Trophoblast cell (in vitro differentiated cells and primary cell): ENCODE measurements around the gene NECTIN4.
"Not testable (repeated sequence)": the region's sequence is repeated elsewhere in the genome, so short reads cannot be mapped to it uniquely, and the experiment has no call there.

Source experiments
- DNase-seq, 2 donors: peaks; one replicate each; pipeline ENCODE4 v3.0.0-alpha.2; 2016
- H2AFZ ChIP-seq: 2 replicates; pipeline ENCODE4 v1.6.1; 2013; ENCODE audit warnings: low read length, moderate library complexity, mild to moderate bottlenecking; ENCODE audit not compliant: insufficient read depth, poor library complexity
- H2AK5ac ChIP-seq: 2 replicates; pipeline ENCODE4 v1.6.1; 2013; ENCODE audit warnings: mild to moderate bottlenecking, low read length
- H2BK120ac ChIP-seq: 2 replicates; pipeline ENCODE4 v1.6.1; 2013; ENCODE audit warnings: low read length, mild to moderate bottlenecking, moderate library complexity; ENCODE audit not compliant: insufficient read depth, poor library complexity
- H2BK12ac ChIP-seq: 2 replicates; pipeline ENCODE4 v1.6.1; 2013; ENCODE audit warnings: mild to moderate bottlenecking, low read length, moderate library complexity
- H2BK5ac ChIP-seq: 2 replicates; pipeline ENCODE4 v1.6.1; 2013; ENCODE audit warnings: low read length, low read depth, moderate library complexity, mild to moderate bottlenecking; ENCODE audit not compliant: poor library complexity
- H3K14ac ChIP-seq: 2 replicates; pipeline ENCODE4 v1.6.1; 2013; ENCODE audit warnings: mild to moderate bottlenecking, low read length
- H3K18ac ChIP-seq: 2 replicates; pipeline ENCODE4 v1.6.1; 2013; ENCODE audit warnings: mild to moderate bottlenecking, low read length
- H3K23ac ChIP-seq: 2 replicates; pipeline ENCODE4 v1.6.1; 2013; ENCODE audit warnings: low read length
- H3K27ac ChIP-seq: 2 replicates; pipeline ENCODE4 v1.5.1; 2013; ENCODE audit warnings: low read depth, mild to moderate bottlenecking, inconsistent platforms, low read length, moderate library complexity
- H3K27me3 ChIP-seq: 2 replicates; pipeline ENCODE4 v1.6.1; 2013; ENCODE audit warnings: inconsistent platforms, mild to moderate bottlenecking, low read length, moderate library complexity; ENCODE audit not compliant: insufficient read depth
- H3K36me3 ChIP-seq, 2 experiments: 1 replicate in 1 of 2; 2 replicates in 1 of 2; pipeline ENCODE4 v1.6.1; 2013; ENCODE audit warnings: low read length in 2 of 2, mild to moderate bottlenecking in 2 of 2, moderate library complexity in 1 of 2; ENCODE audit not compliant: insufficient read depth in 2 of 2, control insufficient read depth in 1 of 2
- H3K4ac ChIP-seq: 2 replicates; pipeline ENCODE4 v1.6.1; 2013; ENCODE audit warnings: low read depth, mild to moderate bottlenecking, low read length, moderate library complexity
- H3K4me1 ChIP-seq, 2 experiments: 1 replicate in 1 of 2; 2 replicates in 1 of 2; pipeline ENCODE4 v1.6.1; 2013; ENCODE audit warnings: low read length in 2 of 2, mild to moderate bottlenecking in 2 of 2, moderate library complexity in 1 of 2; ENCODE audit not compliant: insufficient read depth in 2 of 2, control insufficient read depth in 1 of 2
- H3K4me2 ChIP-seq: 2 replicates; pipeline ENCODE4 v1.6.1; 2013; ENCODE audit warnings: inconsistent platforms, mild to moderate bottlenecking, low read length, moderate library complexity
- H3K4me3 ChIP-seq: 2 replicates; pipeline ENCODE4 v1.5.1; 2013; ENCODE audit warnings: mild to moderate bottlenecking, low read depth, low read length, inconsistent platforms
- H3K79me1 ChIP-seq: one replicate; pipeline ENCODE4 v1.6.1; 2013; ENCODE audit warnings: low read length
- H3K79me2 ChIP-seq: 2 replicates; pipeline ENCODE4 v1.6.1; 2013; ENCODE audit warnings: low read length, mild to moderate bottlenecking; ENCODE audit not compliant: control insufficient read depth, insufficient read depth, poor library complexity
- H3K9ac ChIP-seq: 2 replicates; pipeline ENCODE4 v1.6.1; 2013; ENCODE audit warnings: mild to moderate bottlenecking, low read length
- H3K9me3 ChIP-seq: 2 replicates; pipeline ENCODE4 v1.6.1; 2013; ENCODE audit warnings: low read depth, mild to moderate bottlenecking, control low read depth, inconsistent platforms, low read length; ENCODE audit not compliant: insufficient read depth
- H4K12ac ChIP-seq: 2 replicates; pipeline ENCODE4 v1.6.1; 2013; ENCODE audit warnings: low read depth, mild to moderate bottlenecking, low read length, moderate library complexity
- H4K8ac ChIP-seq: 2 replicates; pipeline ENCODE4 v1.6.1; 2013; ENCODE audit warnings: low read depth, mild to moderate bottlenecking, low read length, moderate library complexity
- H4K91ac ChIP-seq: one replicate; pipeline ENCODE4 v1.6.1; 2013; ENCODE audit warnings: low read depth, mild to moderate bottlenecking, low read length, moderate library complexity
- whole genome bisulfite sequencing: extraction: QIAGEN DNeasy Blood & Tissue Kit; methylation state at CpG from one replicate; pipeline ENCODE4 v1.1.7; 2013; ENCODE audit warnings: missing lambda C conversion rate; ENCODE audit not compliant: insufficient read length, insufficient coverage; ENCODE audit errors: extremely low coverage; 5-methylcytosine and 5-hydroxymethylcytosine counted together

NECTIN4 gene

DNA sequence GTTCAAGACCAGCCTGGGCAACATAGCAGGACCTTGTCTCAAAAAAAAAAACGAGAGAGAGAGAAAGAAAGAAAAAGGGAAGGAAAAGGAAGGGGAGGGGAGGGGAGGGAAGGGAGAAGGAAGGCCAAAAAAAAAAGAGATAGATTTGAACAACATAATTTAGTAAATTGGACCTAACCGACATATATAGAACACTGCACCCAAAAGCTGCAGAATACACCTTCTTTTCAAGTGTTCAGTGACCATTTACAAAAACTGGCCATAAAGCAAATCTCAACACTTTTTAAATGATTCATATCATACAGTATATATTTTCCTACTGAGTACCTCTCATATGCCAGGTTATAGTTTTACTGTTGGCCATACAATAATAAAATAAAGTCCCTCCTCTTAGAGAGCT is 57.5 kb downstream of the NECTIN4 start:
- Histone ChIP-seq H3K18ac (no peak overlapping the region), H3K9me3 (peaks cover 4% of the 10 kb centered on the region), H3K9ac (no peak overlapping the region), H2AFZ (no peak overlapping the region), H3K14ac (no peak overlapping the region), H3K27ac (no peak overlapping the region), H2BK120ac (no peak overlapping the region), H2AK5ac (no peak overlapping the region), H4K8ac (no peak overlapping the region), H3K4me3 (no peak overlapping the region), H4K12ac (no peak overlapping the region), H3K79me1 (no peaks in the 10 kb centered on the region), H3K23ac (no peak overlapping the region), H3K27me3 (no peaks in the 10 kb centered on the region), H3K4me2 (no peak overlapping the region), H2BK12ac (no peak overlapping the region), H3K4ac (no peak overlapping the region), H3K4me1 (peaks cover 0 to 10% of the 10 kb centered on the region in 2 experiments), H4K91ac (no peak overlapping the region), H3K36me3 (peaks cover 0 to 2% of the 10 kb centered on the region in 2 experiments), H2BK5ac (no peak overlapping the region), H3K79me2 (no peaks in the 10 kb centered on the region)
- no CpG with 5 or more reads among the region's 2 CpGs for WGBS
- DNase-seq: no peak

DNA sequence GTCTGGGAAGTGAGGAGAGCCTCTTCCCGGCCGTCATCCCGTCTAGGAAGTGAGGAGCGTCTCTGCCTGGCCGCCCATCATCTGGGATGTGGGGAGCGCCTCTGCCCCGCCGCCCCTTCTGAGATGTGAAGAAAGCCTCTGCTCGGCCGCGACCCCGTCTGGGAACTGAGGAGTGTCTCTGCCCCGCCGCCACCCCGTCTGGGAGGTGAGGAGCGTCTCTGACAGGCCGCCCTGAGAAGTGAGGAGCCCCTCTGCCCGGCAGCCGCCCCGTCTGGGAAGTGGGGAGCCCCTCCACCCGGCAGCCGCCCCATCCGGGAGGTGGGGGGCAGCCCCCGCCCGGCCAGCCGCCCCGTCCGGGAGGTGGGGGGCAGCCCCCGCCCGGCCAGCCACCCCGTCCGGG is 59.9 kb downstream of the NECTIN4 start:
- H4K8ac ChIP-seq, H4K91ac ChIP-seq, H2BK5ac ChIP-seq, H3K79me1 ChIP-seq, H2AK5ac ChIP-seq, H3K9ac ChIP-seq, H3K36me3 ChIP-seq, H3K4me3 ChIP-seq, H2AFZ ChIP-seq, H3K4ac ChIP-seq, H3K79me2 ChIP-seq, H3K4me2 ChIP-seq, H3K27ac ChIP-seq, H3K9me3 ChIP-seq, H3K27me3 ChIP-seq, H2BK12ac ChIP-seq, H4K12ac ChIP-seq, DNase-seq, H3K23ac ChIP-seq, H3K14ac ChIP-seq, H2BK120ac ChIP-seq, H3K18ac ChIP-seq: not testable (repeated sequence)
- WGBS: no CpG with 5 or more reads among the region's 32 CpGs
- H3K4me1 ChIP-seq: peaks cover 0 to 11% of the 10 kb centered on the region in 2 experiments

DNA sequence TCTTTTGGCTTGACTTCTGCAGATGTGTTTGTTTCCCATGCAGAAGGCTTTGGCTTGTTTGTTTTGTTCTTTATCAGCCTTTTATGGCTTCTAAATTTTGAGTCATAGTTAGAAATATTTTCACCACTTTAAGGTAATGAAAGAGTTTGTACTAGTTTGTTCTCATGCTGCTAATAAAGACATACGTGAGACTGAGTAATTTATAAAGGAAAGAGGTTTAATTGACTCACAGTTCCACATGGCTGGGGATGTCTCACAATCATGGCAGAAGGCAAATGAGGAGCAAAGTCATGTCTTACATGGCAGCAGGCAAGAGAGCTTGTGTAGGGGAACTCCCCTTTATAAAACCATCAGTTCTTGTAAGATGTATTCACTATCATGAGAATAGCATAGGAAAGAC is 62.4 kb downstream of the NECTIN4 start:
- not testable (repeated sequence) for H3K4ac ChIP-seq, H3K4me1 ChIP-seq, H2BK12ac ChIP-seq, H2BK5ac ChIP-seq, H4K91ac ChIP-seq, H3K9me3 ChIP-seq, H2AK5ac ChIP-seq, H2BK120ac ChIP-seq, H3K18ac ChIP-seq, H3K79me1 ChIP-seq, H3K27ac ChIP-seq, DNase-seq, H4K12ac ChIP-seq, H4K8ac ChIP-seq, H3K4me2 ChIP-seq, H3K9ac ChIP-seq, H3K14ac ChIP-seq, H3K36me3 ChIP-seq, H3K79me2 ChIP-seq, H3K4me3 ChIP-seq, H3K27me3 ChIP-seq, H2AFZ ChIP-seq, H3K23ac ChIP-seq
- WGBS: no CpG with 5 or more reads among the region's 1 CpG

DNA sequence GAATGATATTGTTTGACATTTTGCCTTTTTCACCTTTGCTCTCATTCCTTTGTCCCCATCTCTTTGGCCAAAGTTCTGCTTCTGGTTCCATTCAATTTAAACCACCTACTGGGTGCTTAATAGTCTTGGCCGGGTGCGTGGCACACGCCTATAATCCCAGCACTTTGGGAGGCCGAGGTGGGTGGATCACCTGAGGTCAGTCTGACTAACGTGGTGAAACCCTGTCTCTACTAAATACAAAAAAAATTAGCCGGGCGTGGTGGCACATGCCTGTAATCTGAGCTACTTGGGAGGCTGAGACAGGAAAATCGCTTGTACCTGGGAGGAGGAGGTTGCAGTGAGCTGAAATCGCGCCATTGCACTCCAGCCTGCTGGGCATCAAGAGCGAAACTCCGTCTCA is 66.9 kb downstream of the NECTIN4 start:
- not testable (repeated sequence) for H2BK120ac ChIP-seq, H2BK5ac ChIP-seq, H3K27me3 ChIP-seq, H3K4me2 ChIP-seq, H3K4ac ChIP-seq, H2AFZ ChIP-seq, H2BK12ac ChIP-seq, H3K9me3 ChIP-seq, H3K23ac ChIP-seq, H2AK5ac ChIP-seq, H3K36me3 ChIP-seq, H3K4me3 ChIP-seq, H3K27ac ChIP-seq, H4K8ac ChIP-seq, H3K14ac ChIP-seq, H4K91ac ChIP-seq, H3K18ac ChIP-seq, H4K12ac ChIP-seq, H3K9ac ChIP-seq
- DNase-seq: peak; percentile 59 to 60
- peaks cover 13 to 18% of the 10 kb centered on the region in 2 experiments for H3K4me1 ChIP-seq
- WGBS: no CpG with 5 or more reads among the region's 12 CpGs
- H3K79me1 ChIP-seq: peaks cover 29% of the 10 kb centered on the region
- peaks cover 23% of the 10 kb centered on the region for H3K79me2 ChIP-seq
